ENCODE results near the gene MED13L. TPM values are rescaled to one million over a fixed set of nuclear protein-coding genes. Genes with fewer than 3 reads are reported as not detected.

Gene MED13L
- total and polyA plus RNA-seq, 2 donors (not counting 3 experiments of a cell fraction or from before 2014, with no cell fraction given): 27.4 to 93.6 TPM

- Histone ChIP-seq H4K20me1 (replicated peaks; ENCODE audit: control insufficient read depth, extremely low read depth, insufficient read depth, low read length) (no peaks in the 10 kb centered on the region), H3K27me3 (ENCODE audit: control insufficient read depth in 2 of 2, insufficient read depth in 2 of 2, low read length in 2 of 2) (no peaks in the 10 kb centered on the region), H3K9me1 (replicated peaks; ENCODE audit: control insufficient read depth, extremely low read depth, insufficient read depth, low read length) (no peaks in the 10 kb centered on the region), H3K9ac (replicated peaks; ENCODE audit: extremely low read depth, insufficient read depth, low read length) (no peak overlapping the region), H2AFZ (ENCODE audit: low read depth, low read length) (no peak overlapping the region), H3K36me3 (ENCODE audit: control insufficient read depth in 2 of 2, extremely low read depth in 1 of 2, insufficient read depth in 2 of 2, low read length in 2 of 2) (no peaks in the 10 kb centered on the region), H3K4me1 (ENCODE audit: control insufficient read depth, extremely low read depth, insufficient read depth, low read length) (peaks cover 3% of the 10 kb centered on the region), H3K9me3 (replicated peaks; ENCODE audit: control insufficient read depth, insufficient read depth, low read length) (no peaks in the 10 kb centered on the region), H3K4me2 (ENCODE audit: insufficient read depth, low read length) (no peak overlapping the region), H3K27ac (ENCODE audit: insufficient read depth, low read depth, low read length) (no peak overlapping the region), H3K4me3 (replicated peaks in 1 of 3; ENCODE audit: insufficient read depth in 1 of 3, low read depth in 1 of 3, low read length in 3 of 3) (no peak overlapping the region), H3K79me2 (ENCODE audit: control insufficient read depth, insufficient read depth, low read length) (peaks cover 16% of the 10 kb centered on the region)
- BruUV-seq (replicated peaks): no TSS peak
- ChIA-PET CTCF (interaction anchor here (0.8 kb wide), 1 partner anchor 64 kb away, joined by 3 read pairs; no protein-coding TSS in a partner anchor), POLR2A (no interaction called here)
- TF ChIP-seq GATA2 (IDR thresholded peaks at IDR 0.05; ENCODE audit: insufficient read depth, insufficient read length, low read depth, low read length) (no peak), POLR2AphosphoS5 (IDR thresholded peaks at IDR 0.05; ENCODE audit: insufficient read depth, low read depth, low read length) (no peak), EZH2 (IDR thresholded peaks at IDR 0.05; ENCODE audit: borderline replicate concordance, low read depth, low read length, severe bottlenecking) (no peak), CTCF (IDR thresholded peaks at IDR 0.05; ENCODE audit: extremely low read depth in 1 of 2, insufficient read depth in 1 of 2, low read depth in 1 of 2, low read length in 2 of 2) (no peak), POLR2A (IDR thresholded peaks at IDR 0.05; ENCODE audit: low read depth, low read length) (no peak), FOS (IDR thresholded peaks at IDR 0.05; ENCODE audit: borderline replicate concordance, insufficient read depth, low read length) (no peak)
- DNase-seq (ENCODE audit: low read depth, low spot score) (no peak), FAIRE-seq (no peak)
- dilution Hi-C loops (cut with MboI; ENCODE audit: extremely low pct_ligation_motif_present, low sequenced_read_pairs) (no loop called here), intact Hi-C loops (cut with micrococcal nuclease) (no loop called here)
Observed at GRCh38 chr12:116071555-116072230, 205.8 kb downstream of the MED13L start.
